Measurements from ENCODE around the gene SESN1. TPM values are rescaled to one million over a fixed set of nuclear protein-coding genes. Genes with fewer than 3 reads are reported as not detected.
"Not testable (repeated sequence)": the region's sequence is repeated elsewhere in the genome, so short reads cannot be mapped to it uniquely, and the experiment has no call there.

Gene SESN1
- total RNA-seq, 1 experiment from 2014 or later: 30.2 TPM

GRCh38 chr6:108982154-108983113, 112.2 kb downstream of the SESN1 start (continued):
- no peak for TF ChIP-seq E2F4 (CRISPR knock-in tag; IDR thresholded peaks at IDR 0.05; ENCODE audit: borderline replicate concordance, low read depth)
- TF ChIP-seq ZNF425 (CRISPR knock-in tag; conservative IDR thresholded peaks at IDR 0.05): no peak
- TF ChIP-seq ZNF219 (CRISPR knock-in tag; IDR thresholded peaks at IDR 0.05; ENCODE audit: borderline replicate concordance): no peak

- H3K4me3 Mint-ChIP-seq; H3K36me3 Mint-ChIP-seq; CTCF ChIA-PET; H3K4me1 Mint-ChIP-seq; DNase-seq (ENCODE audit: low spot score); H3K27me3 Mint-ChIP-seq (ENCODE audit: low read depth); H3K27ac Mint-ChIP-seq; POLR2A ChIA-PET; ATAC-seq: not testable (repeated sequence)
- H3K9me3 Mint-ChIP-seq: peaks cover 24% of the 10 kb centered on the region
Measured at GRCh38 chr6:108978638-108979037, 116.0 kb downstream of the SESN1 start.

GRCh38 chr6:108974201-108974600, 120.4 kb downstream of the SESN1 start:
- TF ChIP-seq RELA (CRISPR knock-in tag; IDR thresholded peaks at IDR 0.05; ENCODE audit: borderline replicate concordance): no peak
- no peak for TF ChIP-seq NR2C2 (CRISPR knock-in tag; IDR thresholded peaks at IDR 0.05)
- TF ChIP-seq MAX (CRISPR knock-in tag; IDR thresholded peaks at IDR 0.05): no peak
- TF ChIP-seq IRF1 (CRISPR knock-in tag; IDR thresholded peaks at IDR 0.05): no peak
- TF ChIP-seq RORB (CRISPR knock-in tag; IDR thresholded peaks at IDR 0.05): no peak
- no peak for TF ChIP-seq ZNF671 (CRISPR knock-in tag; IDR thresholded peaks at IDR 0.05)
- TF ChIP-seq ZNF423 (CRISPR knock-in tag; IDR thresholded peaks at IDR 0.05): no peak
- TF ChIP-seq USF2 (CRISPR knock-in tag; IDR thresholded peaks at IDR 0.05): no peak
- TF ChIP-seq NFYB (CRISPR knock-in tag; conservative IDR thresholded peaks at IDR 0.05; ENCODE audit: low read depth): no peak
- TF ChIP-seq NR3C1 (CRISPR knock-in tag; conservative IDR thresholded peaks at IDR 0.05; ENCODE audit: low read depth): no peak
- no peak for TF ChIP-seq SOX15 (CRISPR knock-in tag; IDR thresholded peaks at IDR 0.05)
- TF ChIP-seq FOXP4 (CRISPR knock-in tag; IDR thresholded peaks at IDR 0.05): no peak
- TF ChIP-seq MXD4 (CRISPR knock-in tag; IDR thresholded peaks at IDR 0.05; ENCODE audit: borderline replicate concordance): no peak
- no peak for TF ChIP-seq GABPB1 (CRISPR knock-in tag; IDR thresholded peaks at IDR 0.05)
- TF ChIP-seq ETV6 (CRISPR knock-in tag; IDR thresholded peaks at IDR 0.05): no peak
- no peak for TF ChIP-seq HMGXB4 (CRISPR knock-in tag; IDR thresholded peaks at IDR 0.05)
- TF ChIP-seq ZSCAN18 (CRISPR knock-in tag; IDR thresholded peaks at IDR 0.05): no peak
- TF ChIP-seq IRF2 (CRISPR knock-in tag; IDR thresholded peaks at IDR 0.05; ENCODE audit: borderline replicate concordance, low read depth): no peak
- no peaks in the 10 kb centered on the region for H3K4me1 Mint-ChIP-seq
- no peaks in the 10 kb centered on the region for H3K36me3 Mint-ChIP-seq
- peaks cover 9% of the 10 kb centered on the region; the same call in 1 of the 2 replicates for H3K9me3 Mint-ChIP-seq
- ChIA-PET CTCF (no interaction called here), POLR2A (no interaction called here)
- no peaks in the 10 kb centered on the region for H3K27me3 Mint-ChIP-seq (ENCODE audit: low read depth)
- ATAC-seq: no peak
- H3K4me3 Mint-ChIP-seq: no peak overlapping the region
- no peak for DNase-seq (ENCODE audit: low spot score)
- H3K27ac Mint-ChIP-seq: no peak overlapping the region
